ENCODE results near the gene SLC8A1.

SLC8A1 gene

DNA sequence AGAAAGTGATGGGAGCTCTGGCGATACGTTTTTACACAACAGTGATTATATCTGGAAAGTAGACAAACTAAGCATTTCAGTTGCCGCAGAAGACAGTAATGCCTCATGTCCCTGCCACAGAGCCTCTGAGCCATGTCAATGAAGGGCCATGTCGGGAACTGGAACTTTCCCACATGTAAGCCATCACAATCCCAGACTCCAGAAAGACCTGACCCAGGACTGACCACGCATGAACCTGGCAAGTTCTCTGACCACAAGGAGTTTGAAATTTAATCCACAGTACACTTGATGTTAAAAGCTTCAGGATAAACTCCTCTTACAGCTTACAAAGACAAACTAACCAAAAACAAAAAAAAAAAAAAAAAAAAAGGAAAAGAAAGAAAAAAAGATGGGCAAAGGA lies 267.3 kb downstream of the SLC8A1 start:
- no peak overlapping the region for H3K4me3 ChIP-seq (ENCODE audit: low read depth, low read length)

DNA sequence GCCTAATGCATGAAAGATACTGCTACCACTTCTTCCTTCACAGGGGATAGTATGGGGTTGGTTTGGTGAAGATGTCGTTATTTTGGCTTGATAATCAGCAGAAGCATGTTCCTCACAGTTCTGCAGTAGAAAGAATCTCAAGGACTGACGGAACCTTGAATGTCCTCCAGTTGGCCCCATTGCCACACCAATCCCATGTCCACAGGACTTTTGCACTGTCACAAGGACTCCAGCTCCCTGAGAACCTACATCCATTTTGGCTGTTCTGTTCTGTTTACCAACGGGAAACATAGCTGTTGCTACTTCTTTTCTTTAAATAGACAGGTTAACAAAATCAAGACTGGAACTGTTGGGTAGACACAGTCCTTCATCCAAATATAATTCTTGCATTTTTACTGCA lies 270.0 kb downstream of the SLC8A1 start:
- no peak overlapping the region for H3K4me3 ChIP-seq (ENCODE audit: low read depth, low read length)
- TF ChIP-seq, protein P1, sequence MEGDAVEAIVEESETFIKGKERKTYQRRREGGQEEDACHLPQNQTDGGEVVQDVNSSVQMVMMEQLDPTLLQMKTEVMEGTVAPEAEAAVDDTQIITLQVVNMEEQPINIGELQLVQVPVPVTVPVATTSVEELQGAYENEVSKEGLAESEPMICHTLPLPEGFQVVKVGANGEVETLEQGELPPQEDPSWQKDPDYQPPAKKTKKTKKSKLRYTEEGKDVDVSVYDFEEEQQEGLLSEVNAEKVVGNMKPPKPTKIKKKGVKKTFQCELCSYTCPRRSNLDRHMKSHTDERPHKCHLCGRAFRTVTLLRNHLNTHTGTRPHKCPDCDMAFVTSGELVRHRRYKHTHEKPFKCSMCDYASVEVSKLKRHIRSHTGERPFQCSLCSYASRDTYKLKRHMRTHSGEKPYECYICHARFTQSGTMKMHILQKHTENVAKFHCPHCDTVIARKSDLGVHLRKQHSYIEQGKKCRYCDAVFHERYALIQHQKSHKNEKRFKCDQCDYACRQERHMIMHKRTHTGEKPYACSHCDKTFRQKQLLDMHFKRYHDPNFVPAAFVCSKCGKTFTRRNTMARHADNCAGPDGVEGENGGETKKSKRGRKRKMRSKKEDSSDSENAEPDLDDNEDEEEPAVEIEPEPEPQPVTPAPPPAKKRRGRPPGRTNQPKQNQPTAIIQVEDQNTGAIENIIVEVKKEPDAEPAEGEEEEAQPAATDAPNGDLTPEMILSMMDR (IDR thresholded peaks at IDR 0.05; ENCODE audit: low read depth, low read length) = no peak

More for the DNA sequence above, 267.3 kb downstream of the SLC8A1 start:
- TF ChIP-seq, protein P1 (IDR thresholded peaks at IDR 0.05; ENCODE audit: low read depth, low read length) = no peak

DNA sequence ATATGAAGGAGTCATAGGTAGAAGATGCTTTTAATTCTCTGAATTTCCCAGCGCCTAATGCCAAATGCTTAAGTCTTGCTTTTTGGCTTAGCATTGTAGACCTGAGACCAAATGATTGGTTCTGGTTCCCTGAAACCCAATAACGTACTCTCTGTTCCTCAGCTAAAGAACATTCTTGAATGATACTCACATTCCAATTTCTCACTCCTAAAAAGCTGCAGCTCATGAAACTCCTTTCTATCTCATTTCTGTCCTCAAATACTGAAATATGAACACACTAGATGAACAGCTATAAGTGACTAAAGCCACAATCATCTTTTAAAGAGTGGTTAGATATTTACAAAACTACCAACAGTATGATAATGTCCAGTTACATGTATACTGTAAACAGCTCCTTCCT lies 272.1 kb downstream of the SLC8A1 start:
- H3K4me3 ChIP-seq (ENCODE audit: low read depth, low read length) = no peak overlapping the region
- TF ChIP-seq, protein P1 (IDR thresholded peaks at IDR 0.05; ENCODE audit: low read depth, low read length) = no peak

DNA sequence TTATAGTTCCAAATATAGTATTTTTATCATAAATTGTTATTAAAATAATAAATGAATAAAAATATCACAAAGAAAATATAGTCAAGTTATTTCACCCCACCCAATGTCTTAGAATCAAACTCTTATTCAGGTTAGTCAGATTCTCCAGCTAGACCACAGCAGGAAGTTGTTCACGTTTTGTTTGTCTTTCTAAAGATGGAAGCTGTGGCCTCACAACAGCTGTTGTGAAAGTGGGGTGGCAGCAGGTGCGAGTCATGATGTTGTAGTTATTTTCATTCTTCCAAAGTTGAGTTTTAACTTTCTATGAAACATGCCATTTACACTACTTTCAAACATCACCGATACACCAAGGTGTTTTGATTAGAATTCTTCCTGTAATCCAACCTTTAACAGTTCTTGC lies 272.9 kb downstream of the SLC8A1 start:
- H3K4me3 ChIP-seq (ENCODE audit: low read depth, low read length) = no peak overlapping the region
- TF ChIP-seq, protein P1 (IDR thresholded peaks at IDR 0.05; ENCODE audit: low read depth, low read length) = no peak

DNA sequence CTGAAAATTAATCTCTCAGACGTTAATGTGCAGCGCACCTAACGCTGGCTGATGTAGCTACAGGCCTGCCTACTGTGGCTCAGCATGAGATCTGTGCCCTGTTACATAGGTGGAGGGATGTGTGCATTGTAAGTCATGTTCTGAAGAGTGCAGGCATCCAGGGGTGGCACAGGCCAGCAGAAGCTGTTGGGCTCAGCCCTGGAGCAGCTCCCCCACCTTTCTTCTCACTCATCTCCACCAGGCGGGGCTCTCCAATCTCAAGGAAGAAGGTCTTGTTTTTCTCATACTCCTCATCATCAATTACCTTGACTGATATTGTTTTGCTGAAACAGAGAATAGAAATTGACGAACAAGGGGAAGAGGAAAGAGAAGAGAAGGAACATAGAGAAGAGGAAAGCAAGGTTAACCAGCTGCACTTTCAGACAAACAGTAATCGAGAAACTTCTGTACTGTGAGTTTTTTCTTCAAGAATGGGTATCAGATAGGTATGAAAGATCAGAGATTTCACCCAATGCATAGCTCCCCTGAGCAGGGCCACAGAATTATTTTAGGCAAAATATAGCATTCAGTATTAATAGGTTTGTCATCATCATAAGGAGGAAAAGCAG lies 273.6 kb downstream of the SLC8A1 start:
- TF ChIP-seq, protein P1 (IDR thresholded peaks at IDR 0.05; ENCODE audit: low read depth, low read length) = no peak
- H3K4me3 ChIP-seq (ENCODE audit: low read depth, low read length) = no peak overlapping the region

DNA sequence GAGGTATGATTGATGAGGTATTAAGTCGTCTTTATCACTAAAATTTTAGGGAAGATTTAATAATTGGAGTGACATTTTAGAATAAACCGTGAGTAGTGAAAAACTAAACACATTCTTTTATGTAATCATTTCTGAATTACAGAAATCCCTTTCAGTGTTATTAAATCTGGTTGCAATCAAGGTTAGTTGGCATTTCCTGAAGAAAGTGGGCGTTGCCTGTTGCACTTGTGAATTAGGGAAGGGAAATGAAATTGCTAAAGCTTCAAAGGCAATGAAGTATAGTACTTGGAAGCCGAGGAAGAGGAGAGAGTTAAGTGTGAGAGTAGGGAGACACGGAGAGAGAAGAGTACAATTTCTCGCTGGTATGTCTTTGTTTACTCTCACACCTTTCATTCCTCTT lies 274.5 kb downstream of the SLC8A1 start:
- H3K4me3 ChIP-seq (ENCODE audit: low read depth, low read length) = no peak overlapping the region
- TF ChIP-seq, protein P1 (IDR thresholded peaks at IDR 0.05; ENCODE audit: low read depth, low read length) = no peak

DNA sequence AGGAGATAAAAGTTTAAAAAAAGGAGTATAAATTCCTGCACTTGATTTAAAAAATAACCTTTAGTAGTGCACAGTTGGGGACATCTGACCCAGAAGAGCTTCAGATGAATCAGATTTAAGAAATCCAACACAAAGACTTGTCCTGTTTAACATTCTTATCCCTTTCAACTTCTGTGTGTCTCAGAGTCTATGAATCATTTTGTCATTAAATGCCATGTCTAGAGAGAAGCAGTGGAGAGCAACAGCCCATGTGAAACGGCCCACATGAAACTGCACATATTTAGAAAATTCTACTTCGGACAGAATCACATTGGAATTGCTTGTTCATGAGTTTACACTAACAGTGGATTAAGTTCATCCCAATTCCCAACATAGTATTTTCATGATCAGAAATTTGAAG lies 278.6 kb downstream of the SLC8A1 start:
- H3K4me3 ChIP-seq (ENCODE audit: low read depth, low read length) = no peak overlapping the region

More for the DNA sequence above, 278.6 kb downstream of the SLC8A1 start:
- TF ChIP-seq, protein P1 (IDR thresholded peaks at IDR 0.05; ENCODE audit: low read depth, low read length) = no peak
